NB4 (cell line): ENCODE measurements around the gene LYG1.

ENCODE experiments used
- CTCF ChIP-seq: IDR thresholded peaks from one replicate; pipeline ENCODE4 v1.5.1; 2012; ENCODE audit warnings: low read depth, low read length
- MAX ChIP-seq: IDR thresholded peaks from 2 replicates; pipeline ENCODE4 v1.6.1; 2011; ENCODE audit warnings: low read depth, low read length
- MYC ChIP-seq: IDR thresholded peaks from 2 replicates; pipeline ENCODE4 v1.6.1; 2011; ENCODE audit warnings: low read depth, low read length
- POLR2A ChIP-seq: IDR thresholded peaks from 2 replicates; pipeline ENCODE4 v1.6.1; 2011; ENCODE audit warnings: mild to moderate bottlenecking; ENCODE audit not compliant: insufficient read length; ENCODE audit errors: extremely low read depth

GRCh38 chr2:99256677-99257076, 44.3 kb downstream of the LYG1 start:
- no peak for TF ChIP-seq CTCF
- no peak for TF ChIP-seq POLR2A
- no peak for TF ChIP-seq MAX
- no peak for TF ChIP-seq MYC
